Heart left ventricle (tissue), 13 donors: ENCODE measurements around the gene EML6.

ENCODE experiments used
- POLR2A ChIP-seq, 2 donors: fragments of 450-650 bp; IDR thresholded peaks; one replicate each; pipeline ENCODE4 v1.6.1; 2017; ENCODE audit warnings: antibody characterized with exemption in 2 of 2, mild to moderate bottlenecking in 2 of 2, moderate library complexity in 2 of 2
- TF ChIP-seq, protein P1 (sequence below), 12 donors: fragments of 200-600 bp; sonication (generic) in 4 of 12; IDR thresholded peaks; one replicate each; pipeline versions ENCODE4 v1.5.0 to v1.8.0; 2018 to 2022; ENCODE audit warnings: antibody characterized with exemption in 12 of 12, mild to moderate bottlenecking in 5 of 12
- donor health status: ischemic (EF 13 %, LVEDD 7.1; RV severe dilation, severe dysfunction).
- donor health status: DM: no; HTN: yes; CAD: no.
- donor health status: DM: no; HTN: no; CAD: no.
- donor health status: ischemic (EF 25% LVEDD 6.9; RV normal size, moderate dysfunction).
- donor health status: ischemic (EF 25% LVEDD 5.7; RV mildly dilated, moderate dysfunction).
- donor health status: ischemic (EF 35%, LVEDD 5.7; RV mildly dilated, moderate dysfunction).
- donor health status: nonischemic (EF 11% LVEDD 7.7; RV severe dilation, severe dysfunction).
- donor health status: DM: yes; HTN: yes; CAD: no.
- donor health status: PGD.
- donor health status: ischemic (EF 29% LVEDD 5.4; RV normal size, mild dysfunction).
- donor health status: nonischemic (EF 23%, LVEDD 6.1; RV moderate dilation, normal function).

DNA sequence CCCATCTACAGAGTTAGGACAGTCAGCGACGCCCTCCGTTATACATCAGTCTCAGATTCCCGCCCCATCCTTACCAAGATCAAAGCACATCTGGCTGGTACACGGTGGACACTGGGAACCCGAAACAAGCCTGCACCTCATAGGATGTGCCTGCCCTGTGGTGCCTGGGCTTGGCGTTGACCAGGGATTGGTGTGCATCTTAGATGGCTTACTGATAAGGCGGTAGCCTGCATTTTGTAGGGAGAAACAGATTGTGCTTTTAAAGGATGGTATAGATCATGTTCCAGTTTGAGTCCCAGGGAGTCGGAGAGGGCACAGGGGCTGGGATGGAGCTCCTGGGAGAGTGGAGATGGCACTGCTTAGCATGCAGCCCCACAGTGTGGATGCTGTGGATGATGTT lies 108.0 kb downstream of the EML6 start:
- TF ChIP-seq, protein P1, sequence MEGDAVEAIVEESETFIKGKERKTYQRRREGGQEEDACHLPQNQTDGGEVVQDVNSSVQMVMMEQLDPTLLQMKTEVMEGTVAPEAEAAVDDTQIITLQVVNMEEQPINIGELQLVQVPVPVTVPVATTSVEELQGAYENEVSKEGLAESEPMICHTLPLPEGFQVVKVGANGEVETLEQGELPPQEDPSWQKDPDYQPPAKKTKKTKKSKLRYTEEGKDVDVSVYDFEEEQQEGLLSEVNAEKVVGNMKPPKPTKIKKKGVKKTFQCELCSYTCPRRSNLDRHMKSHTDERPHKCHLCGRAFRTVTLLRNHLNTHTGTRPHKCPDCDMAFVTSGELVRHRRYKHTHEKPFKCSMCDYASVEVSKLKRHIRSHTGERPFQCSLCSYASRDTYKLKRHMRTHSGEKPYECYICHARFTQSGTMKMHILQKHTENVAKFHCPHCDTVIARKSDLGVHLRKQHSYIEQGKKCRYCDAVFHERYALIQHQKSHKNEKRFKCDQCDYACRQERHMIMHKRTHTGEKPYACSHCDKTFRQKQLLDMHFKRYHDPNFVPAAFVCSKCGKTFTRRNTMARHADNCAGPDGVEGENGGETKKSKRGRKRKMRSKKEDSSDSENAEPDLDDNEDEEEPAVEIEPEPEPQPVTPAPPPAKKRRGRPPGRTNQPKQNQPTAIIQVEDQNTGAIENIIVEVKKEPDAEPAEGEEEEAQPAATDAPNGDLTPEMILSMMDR (IDR thresholded peaks at IDR 0.05), result no peak
- no peak for TF ChIP-seq POLR2A (IDR thresholded peaks at IDR 0.05)
